HG02938 (cell line): ENCODE measurements around the gene TOGARAM1.

Source experiments
- ATAC-seq: cut with Tn5 transposase; IDR thresholded peaks from one replicate; pipeline ENCODE4 v1.9.1; 2021; ENCODE audit warnings: mild to moderate bottlenecking, moderate library complexity; ENCODE audit not compliant: unreplicated experiment

Gene TOGARAM1, protein sequence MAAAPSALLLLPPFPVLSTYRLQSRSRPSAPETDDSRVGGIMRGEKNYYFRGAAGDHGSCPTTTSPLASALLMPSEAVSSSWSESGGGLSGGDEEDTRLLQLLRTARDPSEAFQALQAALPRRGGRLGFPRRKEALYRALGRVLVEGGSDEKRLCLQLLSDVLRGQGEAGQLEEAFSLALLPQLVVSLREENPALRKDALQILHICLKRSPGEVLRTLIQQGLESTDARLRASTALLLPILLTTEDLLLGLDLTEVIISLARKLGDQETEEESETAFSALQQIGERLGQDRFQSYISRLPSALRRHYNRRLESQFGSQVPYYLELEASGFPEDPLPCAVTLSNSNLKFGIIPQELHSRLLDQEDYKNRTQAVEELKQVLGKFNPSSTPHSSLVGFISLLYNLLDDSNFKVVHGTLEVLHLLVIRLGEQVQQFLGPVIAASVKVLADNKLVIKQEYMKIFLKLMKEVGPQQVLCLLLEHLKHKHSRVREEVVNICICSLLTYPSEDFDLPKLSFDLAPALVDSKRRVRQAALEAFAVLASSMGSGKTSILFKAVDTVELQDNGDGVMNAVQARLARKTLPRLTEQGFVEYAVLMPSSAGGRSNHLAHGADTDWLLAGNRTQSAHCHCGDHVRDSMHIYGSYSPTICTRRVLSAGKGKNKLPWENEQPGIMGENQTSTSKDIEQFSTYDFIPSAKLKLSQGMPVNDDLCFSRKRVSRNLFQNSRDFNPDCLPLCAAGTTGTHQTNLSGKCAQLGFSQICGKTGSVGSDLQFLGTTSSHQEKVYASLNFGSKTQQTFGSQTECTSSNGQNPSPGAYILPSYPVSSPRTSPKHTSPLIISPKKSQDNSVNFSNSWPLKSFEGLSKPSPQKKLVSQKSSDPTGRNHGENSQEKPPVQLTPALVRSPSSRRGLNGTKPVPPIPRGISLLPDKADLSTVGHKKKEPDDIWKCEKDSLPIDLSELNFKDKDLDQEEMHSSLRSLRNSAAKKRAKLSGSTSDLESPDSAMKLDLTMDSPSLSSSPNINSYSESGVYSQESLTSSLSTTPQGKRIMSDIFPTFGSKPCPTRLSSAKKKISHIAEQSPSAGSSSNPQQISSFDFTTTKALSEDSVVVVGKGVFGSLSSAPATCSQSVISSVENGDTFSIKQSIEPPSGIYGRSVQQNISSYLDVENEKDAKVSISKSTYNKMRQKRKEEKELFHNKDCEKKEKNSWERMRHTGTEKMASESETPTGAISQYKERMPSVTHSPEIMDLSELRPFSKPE (N-terminal part only)

GRCh38 chr14:44961554-44962333, at the start of gene TOGARAM1, which contains the start of gene KLHL28:
TSS of gene TOGARAM1 (plus strand) at chr14:44962190. CDS start at chr14:44962422, 232 bp downstream.
TSS of gene KLHL28 (minus strand) at chr14:44961947. CDS start at chr14:44945928, 16,019 bp downstream.
- ATAC-seq, result peak; percentile 95

GRCh38 chr14:44914849-44915248, 47.1 kb upstream of the TOGARAM1 start:
- ATAC-seq, result no peak

DNA sequence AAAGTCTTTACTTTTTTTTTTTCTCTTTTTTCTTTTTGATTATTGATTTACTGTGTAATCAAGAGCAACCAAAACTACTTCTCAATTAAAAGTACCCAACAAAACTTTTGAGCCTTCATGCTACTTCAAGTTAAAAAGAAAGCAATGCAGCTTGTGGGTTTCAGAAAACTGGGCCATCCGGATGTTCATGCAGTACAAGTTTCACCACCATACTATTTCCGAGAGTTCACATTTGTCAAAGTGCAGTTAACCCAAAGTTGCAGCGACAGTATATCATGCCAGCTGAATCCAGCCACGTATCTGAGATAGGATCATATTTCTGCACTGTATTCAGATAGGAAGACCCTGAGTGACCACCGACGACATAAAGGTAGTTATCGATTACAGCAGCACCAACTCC, 33.2 kb upstream of the TOGARAM1 start:
- ATAC-seq, result no peak

DNA sequence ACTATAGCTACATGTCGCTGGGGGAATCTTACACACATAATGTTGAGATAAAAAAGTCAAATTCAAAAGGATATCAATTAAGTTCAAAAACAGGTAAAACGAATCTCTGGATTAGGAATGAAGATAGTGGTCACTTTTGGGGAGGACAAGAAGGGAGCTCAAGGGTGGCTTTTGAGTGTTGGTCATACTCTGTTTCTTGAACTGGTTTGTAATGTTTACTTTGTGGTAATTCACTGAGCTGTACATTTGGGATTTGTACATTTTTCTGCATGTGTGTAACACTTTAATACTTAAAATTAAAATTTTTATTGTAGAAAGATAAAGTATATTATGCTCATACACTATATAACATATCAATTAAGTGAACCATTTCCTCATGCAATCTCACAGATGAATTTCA, 26.8 kb upstream of the TOGARAM1 start:
- no peak for ATAC-seq

DNA sequence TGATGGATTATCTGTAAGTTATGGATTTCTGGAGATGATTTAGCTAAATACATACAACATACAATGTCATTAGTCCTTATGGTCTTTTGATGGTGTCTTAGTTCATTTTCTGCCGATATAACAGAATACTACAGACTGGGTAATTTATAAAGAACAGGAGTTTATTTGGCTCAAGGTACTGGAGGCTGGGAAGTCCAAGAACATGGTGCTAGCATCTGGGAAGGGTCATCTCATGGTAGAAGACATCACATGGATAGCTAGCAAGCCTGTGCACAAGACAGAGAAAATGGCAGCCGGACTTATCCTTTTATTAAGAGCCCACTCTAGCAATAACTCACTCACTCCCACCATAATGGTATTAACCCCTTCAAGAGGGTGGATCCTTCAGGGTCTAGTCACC, 24.4 kb upstream of the TOGARAM1 start:
- no peak for ATAC-seq

DNA sequence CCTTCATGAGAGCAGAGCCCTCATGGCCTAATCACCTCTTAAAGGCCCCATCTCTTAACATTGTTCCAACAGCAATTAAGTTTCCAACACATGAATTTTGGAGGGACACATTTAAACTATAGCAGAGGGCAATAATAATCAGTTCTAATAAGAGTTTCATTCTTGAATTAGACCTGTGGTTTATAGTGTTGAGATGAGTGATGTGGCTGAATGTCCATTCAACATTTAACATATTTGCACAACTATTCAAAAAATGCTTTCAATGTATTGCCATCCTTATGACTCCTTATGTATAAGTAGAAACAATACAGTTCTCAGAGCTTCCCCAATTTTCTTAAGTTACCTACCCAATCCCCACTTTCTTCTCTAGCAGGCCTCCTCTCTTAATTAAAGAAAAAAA, 21.8 kb upstream of the TOGARAM1 start:
- no peak for ATAC-seq

DNA sequence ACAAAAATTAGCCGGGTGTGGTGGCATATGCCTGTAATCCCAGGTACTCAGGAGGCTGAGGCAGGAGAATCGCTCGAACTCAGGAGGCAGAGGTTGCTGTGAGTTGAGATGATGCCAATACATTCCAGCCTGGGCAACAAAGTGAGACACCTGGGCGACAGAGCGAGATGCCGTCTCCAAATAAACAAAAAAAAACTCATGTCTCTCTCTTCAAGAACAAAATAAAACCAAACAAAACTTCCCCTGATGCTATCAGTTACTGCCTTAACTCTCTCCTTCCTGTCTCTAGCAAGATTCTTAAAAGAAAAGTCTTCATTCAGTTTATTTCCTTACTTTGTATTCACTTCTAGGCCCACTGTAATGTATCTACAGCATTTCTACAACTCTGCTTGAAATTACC, 21.0 kb upstream of the TOGARAM1 start:
- no peak for ATAC-seq

DNA sequence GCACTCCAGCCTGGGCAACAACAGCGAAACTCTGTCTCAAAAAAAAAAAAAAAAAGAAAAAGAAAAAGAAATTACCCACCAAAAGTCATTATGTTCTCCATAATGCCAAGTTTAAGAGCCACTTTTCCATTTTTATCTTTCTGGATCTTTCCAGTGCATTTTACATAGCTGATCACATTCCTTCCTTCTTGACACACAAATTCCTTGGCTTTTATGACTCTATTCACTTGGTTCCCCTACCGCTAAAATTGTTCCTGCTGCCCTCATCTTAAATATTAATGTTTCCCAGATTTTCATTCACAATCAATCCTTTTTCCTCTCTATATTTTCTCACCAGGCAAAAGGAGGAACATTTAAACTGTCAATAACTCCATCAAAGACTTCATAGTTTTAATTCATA, 20.4 kb upstream of the TOGARAM1 start:
- no peak for ATAC-seq

DNA sequence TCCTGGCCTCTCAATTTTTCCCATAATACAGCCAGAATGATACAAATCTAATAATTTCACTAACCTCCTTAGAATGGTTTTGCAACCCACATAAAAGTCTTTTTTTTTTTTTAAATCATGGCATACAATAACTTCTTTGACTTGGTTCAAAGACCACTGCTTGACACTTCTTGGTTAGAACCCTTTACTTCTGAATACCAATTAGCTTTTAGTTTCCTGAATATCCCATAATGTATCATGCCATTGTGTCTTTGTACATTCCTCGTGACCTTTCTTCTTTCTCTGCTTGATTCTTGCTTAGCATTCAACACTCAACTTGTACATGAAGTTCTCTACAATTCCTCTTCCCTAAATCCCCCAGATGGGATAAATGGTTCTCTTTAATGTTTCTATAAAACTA, 19.6 kb upstream of the TOGARAM1 start:
- no peak for ATAC-seq

DNA sequence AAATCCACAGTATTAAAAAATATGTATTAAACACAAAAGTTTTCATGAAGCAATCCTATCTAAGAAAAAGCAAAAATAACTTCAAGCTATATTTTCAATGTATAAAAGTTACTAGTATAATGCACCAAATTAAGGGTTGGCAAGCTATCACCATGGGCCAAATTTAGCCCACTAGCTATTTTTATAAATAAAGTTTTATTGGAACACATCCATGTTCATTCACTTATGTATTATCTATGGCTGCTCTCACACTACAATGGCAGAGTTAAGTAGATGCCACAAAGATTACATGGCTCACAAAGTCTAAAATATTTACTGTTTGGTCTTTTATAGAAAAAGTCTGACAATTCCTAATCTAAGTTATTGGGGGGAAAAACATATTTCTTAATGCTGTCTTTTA, 17.9 kb upstream of the TOGARAM1 start:
- no peak for ATAC-seq

GRCh38 chr14:44945264-44945663, 16.7 kb upstream of the TOGARAM1 start:
- ATAC-seq, result no peak

GRCh38 chr14:44951051-44951450, 10.9 kb upstream of the TOGARAM1 start:
- ATAC-seq, result no peak

GRCh38 chr14:44952391-44953110, 9.4 kb upstream of the TOGARAM1 start:
- no peak for ATAC-seq

DNA sequence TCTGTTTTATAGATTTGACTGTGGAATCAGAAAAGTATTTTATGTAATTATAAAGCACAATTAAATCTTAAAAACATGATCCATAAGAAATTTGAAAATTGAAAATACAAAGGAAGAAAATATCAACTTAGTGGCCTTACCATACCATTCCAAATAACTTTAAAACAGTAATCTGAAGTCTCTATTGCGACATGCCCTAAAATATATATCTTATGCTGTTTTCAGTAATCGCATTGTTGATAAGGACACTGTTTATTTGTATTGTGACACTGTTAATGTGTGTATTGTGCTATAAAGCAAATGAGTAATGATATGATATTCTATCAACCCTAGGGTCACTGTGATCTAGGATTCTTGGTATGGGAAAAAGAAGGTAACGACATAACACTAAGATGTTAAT, 7.2 kb upstream of the TOGARAM1 start:
- no peak for ATAC-seq

- no peak for ATAC-seq
These were observed 6.5 kb upstream of the TOGARAM1 start for GRCh38 chr14:44955528-44955927.

- ATAC-seq, result no peak
These were observed 5.1 kb upstream of the TOGARAM1 start for GRCh38 chr14:44956866-44957265.

GRCh38 chr14:44959538-44959937, 2.5 kb upstream of the TOGARAM1 start:
- ATAC-seq, result no peak

- no peak for ATAC-seq
These were observed 1.8 kb upstream of the TOGARAM1 start for GRCh38 chr14:44960146-44960545.

DNA sequence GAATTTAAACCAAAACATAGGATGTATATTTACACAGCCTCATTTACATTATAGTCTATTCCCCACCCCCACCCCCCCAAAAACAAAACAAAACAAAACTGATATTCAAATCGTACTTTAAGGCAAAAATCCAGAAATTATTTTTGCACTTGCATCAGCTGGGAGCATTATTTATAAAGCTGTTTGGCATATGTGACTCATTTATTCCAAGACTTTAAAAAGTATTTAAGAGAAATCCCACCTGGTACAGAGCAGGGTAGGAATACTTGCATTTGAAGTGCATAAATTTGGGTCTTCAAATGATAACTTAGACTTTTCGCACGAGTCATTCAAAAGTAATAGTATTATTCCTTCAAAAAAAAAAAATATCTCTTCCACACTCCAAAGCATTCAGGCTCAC, 1.3 kb upstream of the TOGARAM1 start:
- ATAC-seq, result no peak

GRCh38 chr14:44961151-44961553, 838 bp upstream of the TOGARAM1 start:
- no peak for ATAC-seq
